Measurements from ENCODE around the gene UBE4A. TPM values are rescaled to one million over a fixed set of nuclear protein-coding genes. Genes with fewer than 3 reads are reported as not detected.
A peak's percentile ranks its signal among the peaks of the same experiment; 100 is the strongest.

UBE4A gene
- total and polyA plus RNA-seq, 8 donors: 40.3 to 47.7 (median 44.0) TPM

DNA sequence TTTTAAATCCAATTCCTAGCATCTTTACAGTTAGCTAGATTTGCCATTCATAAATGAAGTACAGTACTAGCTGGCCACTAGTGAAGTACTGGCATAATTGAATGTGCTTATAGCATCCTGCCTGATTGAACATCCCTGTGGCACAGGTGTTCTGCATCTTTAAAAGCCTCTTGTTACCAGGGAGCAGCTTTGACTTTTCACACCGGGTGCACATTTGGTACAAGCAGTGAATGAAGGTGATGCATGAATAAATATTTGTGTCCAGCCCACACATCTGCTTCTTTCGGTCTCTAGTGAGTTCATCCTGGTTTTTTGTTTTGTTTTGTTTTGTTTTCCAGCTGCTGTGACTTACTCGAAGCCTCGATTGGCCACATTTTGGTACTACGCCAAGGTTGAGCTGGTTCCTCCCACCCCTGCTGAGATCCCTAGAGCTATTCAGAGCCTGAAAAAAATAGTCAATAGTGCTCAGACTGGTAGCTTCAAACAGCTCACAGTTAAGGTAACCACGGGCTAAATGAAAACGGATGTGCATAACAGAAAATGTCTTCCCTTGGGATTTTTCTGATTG lies 47.3 kb downstream of the UBE4A start:
- TF ChIP-seq, protein P1, sequence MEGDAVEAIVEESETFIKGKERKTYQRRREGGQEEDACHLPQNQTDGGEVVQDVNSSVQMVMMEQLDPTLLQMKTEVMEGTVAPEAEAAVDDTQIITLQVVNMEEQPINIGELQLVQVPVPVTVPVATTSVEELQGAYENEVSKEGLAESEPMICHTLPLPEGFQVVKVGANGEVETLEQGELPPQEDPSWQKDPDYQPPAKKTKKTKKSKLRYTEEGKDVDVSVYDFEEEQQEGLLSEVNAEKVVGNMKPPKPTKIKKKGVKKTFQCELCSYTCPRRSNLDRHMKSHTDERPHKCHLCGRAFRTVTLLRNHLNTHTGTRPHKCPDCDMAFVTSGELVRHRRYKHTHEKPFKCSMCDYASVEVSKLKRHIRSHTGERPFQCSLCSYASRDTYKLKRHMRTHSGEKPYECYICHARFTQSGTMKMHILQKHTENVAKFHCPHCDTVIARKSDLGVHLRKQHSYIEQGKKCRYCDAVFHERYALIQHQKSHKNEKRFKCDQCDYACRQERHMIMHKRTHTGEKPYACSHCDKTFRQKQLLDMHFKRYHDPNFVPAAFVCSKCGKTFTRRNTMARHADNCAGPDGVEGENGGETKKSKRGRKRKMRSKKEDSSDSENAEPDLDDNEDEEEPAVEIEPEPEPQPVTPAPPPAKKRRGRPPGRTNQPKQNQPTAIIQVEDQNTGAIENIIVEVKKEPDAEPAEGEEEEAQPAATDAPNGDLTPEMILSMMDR (IDR thresholded peaks at IDR 0.05): no peak
- DNase-seq (no peak), ATAC-seq (no peak)
- Histone ChIP-seq H3K4me1 (peaks cover 14 to 33% of the 10 kb centered on the region in 2 donors), H3K9me3 (no peaks in the 10 kb centered on the region), H3K36me3 (peaks cover 0 to 46% of the 10 kb centered on the region in 2 donors), H3K4me3 (no peak overlapping the region), H3K27ac (no peak overlapping the region), H3K27me3 (no peaks in the 10 kb centered on the region)
- intact Hi-C loops (cut with DNase I): loop anchor here in 1 of 2 donors (10.0 kb wide), 1 partner anchor 78 kb away; no protein-coding TSS in a partner anchor

DNA sequence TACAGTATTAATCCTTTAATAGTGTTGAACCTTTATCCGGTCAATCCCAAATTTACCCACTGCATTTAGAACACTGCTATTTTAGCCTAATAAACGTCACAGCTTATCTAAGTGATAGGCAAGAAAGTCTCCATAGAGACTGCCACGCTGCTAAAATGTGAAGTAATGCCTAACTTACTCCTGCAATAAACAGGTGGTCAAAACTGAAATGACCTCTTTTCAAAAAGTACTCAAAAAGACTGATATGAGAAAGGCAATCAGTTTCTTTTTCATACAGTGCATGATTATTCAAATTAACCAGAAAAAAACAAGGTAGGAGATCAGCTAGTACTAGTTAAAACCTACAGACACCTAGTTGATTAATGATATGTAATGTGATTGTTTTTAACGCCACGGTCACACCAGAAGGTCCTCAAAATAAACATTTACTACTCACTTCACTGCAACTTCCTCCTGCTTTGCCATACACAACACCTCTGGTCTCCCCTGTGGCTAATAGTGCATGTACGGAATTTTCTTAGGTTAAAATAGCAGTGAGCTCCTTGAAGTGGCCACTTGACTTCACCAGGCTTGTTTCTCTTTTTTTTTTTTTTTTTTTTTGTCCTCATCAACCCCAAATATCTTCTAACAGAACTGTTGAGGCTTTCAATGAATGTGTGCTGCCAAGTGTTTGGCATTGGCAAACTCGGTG lies 50.8 kb downstream of the UBE4A start:
- H3K9me3 ChIP-seq: no peaks in the 10 kb centered on the region
- ATAC-seq: peak; percentile 56

DNA sequence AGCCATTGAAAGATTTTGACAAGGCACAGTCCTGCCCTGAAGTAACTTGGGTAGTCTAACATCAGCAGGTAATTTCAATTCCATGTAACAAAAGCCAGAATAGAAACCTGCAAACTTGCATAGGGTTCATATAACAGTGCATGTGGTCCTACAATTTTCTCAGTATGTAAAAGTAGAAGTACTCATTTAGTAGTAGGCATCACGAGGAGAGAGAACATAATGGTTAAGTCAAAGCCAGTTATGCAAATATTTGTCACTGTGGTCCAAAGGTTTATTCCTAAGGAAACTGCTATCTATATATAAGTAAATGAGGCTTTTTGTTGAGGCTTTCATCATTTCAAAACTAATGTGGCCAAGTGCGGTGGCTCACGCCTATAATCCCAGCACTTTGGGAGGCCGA lies 52.1 kb downstream of the UBE4A start:
- ATAC-seq (no peak), DNase-seq (no peak)
- Histone ChIP-seq H3K27me3 (no peaks in the 10 kb centered on the region), H3K4me3 (no peak overlapping the region), H3K27ac (no peak overlapping the region), H3K4me1 (peaks cover 3 to 11% of the 10 kb centered on the region in 2 donors), H3K9me3 (no peaks in the 10 kb centered on the region), H3K36me3 (peaks cover 0 to 34% of the 10 kb centered on the region in 2 donors)
- TF ChIP-seq, protein P1 (IDR thresholded peaks at IDR 0.05): no peak
- intact Hi-C loops (cut with DNase I): no loop called here

More for the DNA sequence above, 50.8 kb downstream of the UBE4A start:
- Histone ChIP-seq H3K4me3 (no peak overlapping the region), H3K27ac (no peak overlapping the region), H3K27me3 (no peaks in the 10 kb centered on the region), H3K4me1 (peaks cover 0 to 6% of the 10 kb centered on the region in 2 donors), H3K36me3 (peaks cover 0 to 46% of the 10 kb centered on the region in 2 donors)
- intact Hi-C loops (cut with DNase I): no loop called here
- TF ChIP-seq, protein P1 (IDR thresholded peaks at IDR 0.05): no peak
- no peak for DNase-seq

DNA sequence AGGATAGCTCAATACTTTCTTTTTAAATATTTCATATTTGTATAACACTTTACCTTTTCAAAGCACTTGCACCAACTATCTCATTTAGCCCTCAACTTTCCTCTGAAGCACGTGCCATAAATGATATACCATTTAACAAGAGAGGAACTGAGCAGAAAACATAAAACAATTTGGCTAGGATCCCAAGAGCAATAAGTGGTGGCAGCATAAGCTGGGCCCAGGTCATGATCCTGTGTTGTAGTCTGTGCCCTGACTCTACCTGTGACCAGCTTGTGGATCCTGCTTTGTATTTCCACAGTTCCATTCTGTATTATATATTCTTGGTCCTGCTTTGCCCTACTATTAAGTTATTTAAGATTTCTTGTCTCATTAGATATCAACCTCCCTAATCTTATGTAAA lies 53.5 kb downstream of the UBE4A start:
- Histone ChIP-seq H3K4me3 (no peak overlapping the region), H3K27me3 (no peaks in the 10 kb centered on the region)
- no peak for ATAC-seq

More for the DNA sequence above, 53.5 kb downstream of the UBE4A start:
- Histone ChIP-seq H3K4me1 (peaks cover 3 to 11% of the 10 kb centered on the region in 2 donors), H3K9me3 (no peaks in the 10 kb centered on the region), H3K27ac (no peak overlapping the region), H3K36me3 (peaks cover 0 to 20% of the 10 kb centered on the region in 2 donors)
- TF ChIP-seq, protein P1 (IDR thresholded peaks at IDR 0.05): no peak
- no peak for DNase-seq
- intact Hi-C loops (cut with DNase I): no loop called here

Data from left lung (tissue), 10 donors.